Astrocyte (in vitro differentiated cells and primary cell): ENCODE data around the gene NIPBL.

Source experiments
- EZH2 ChIP-seq: IDR thresholded peaks from 2 replicates; pipeline ENCODE4 v1.6.1; 2012; ENCODE audit warnings: mild to moderate bottlenecking, low read length, inconsistent platforms; ENCODE audit not compliant: insufficient read depth
- TF ChIP-seq, protein P1 (sequence below): IDR thresholded peaks from 2 replicates; pipeline ENCODE4 v1.5.1; 2011; ENCODE audit warnings: low read depth, mild to moderate bottlenecking, inconsistent platforms, low read length, moderate library complexity; ENCODE audit not compliant: insufficient read depth

DNA sequence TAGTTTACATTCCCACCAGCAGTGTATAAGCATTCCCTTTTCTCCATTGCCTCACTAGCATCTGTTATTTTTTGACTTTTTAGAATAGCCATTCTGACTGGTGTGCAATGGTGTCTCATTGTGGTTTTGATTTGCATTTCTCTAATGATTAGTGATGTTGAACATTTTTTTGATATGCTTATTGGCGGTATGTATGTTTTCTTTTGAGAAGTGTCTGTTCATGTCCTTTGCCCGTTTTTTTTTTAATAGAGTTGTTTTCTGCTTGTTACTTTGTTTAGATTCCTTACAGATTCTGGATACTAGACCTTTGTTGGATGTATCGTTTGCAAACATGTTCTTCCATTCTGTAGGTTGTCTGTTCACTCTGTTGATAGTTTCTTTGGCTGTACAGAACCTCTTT lies 25.3 kb downstream of the NIPBL start:
- TF ChIP-seq, protein P1, sequence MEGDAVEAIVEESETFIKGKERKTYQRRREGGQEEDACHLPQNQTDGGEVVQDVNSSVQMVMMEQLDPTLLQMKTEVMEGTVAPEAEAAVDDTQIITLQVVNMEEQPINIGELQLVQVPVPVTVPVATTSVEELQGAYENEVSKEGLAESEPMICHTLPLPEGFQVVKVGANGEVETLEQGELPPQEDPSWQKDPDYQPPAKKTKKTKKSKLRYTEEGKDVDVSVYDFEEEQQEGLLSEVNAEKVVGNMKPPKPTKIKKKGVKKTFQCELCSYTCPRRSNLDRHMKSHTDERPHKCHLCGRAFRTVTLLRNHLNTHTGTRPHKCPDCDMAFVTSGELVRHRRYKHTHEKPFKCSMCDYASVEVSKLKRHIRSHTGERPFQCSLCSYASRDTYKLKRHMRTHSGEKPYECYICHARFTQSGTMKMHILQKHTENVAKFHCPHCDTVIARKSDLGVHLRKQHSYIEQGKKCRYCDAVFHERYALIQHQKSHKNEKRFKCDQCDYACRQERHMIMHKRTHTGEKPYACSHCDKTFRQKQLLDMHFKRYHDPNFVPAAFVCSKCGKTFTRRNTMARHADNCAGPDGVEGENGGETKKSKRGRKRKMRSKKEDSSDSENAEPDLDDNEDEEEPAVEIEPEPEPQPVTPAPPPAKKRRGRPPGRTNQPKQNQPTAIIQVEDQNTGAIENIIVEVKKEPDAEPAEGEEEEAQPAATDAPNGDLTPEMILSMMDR = no peak
- TF ChIP-seq EZH2 = no peak
